ENCODE data around the gene ACOT13.
"Not testable (repeated sequence)": the region's sequence is repeated elsewhere in the genome, so short reads cannot be mapped to it uniquely, and the experiment has no call there.

The ACOT13 gene

DNA sequence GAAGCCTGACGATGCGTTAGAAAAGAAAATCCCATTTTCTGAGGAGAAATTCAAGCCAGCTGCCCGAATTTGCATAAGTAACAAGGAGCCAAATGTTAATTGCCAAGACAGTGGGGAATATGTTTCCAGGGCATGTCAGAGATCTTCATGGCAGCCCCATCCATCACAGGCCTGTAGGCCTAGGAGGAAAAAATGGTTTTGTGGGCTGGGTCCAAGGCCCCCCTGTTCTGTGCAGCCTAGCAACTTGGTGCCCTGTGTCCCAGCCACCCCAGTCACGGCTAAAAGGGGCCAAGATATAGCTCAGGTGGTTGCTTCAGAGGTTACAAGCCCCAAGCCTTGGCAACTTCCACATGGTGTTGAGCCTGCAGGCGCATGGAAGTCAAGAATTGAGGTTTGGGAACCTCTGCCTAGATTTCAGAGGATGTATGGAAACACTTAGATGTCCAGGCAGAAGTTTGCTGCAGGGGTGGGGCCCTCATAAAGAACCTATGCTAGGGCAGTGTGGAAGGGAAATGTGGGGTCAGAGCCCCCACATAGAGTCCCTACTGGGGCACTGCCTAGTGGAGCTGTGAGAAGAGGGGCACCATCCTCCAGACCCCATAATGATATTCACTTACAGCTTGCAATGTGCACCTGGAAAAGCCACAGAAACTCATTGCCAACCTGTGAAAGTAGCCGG, 64.7 kb downstream of the ACOT13 start:
- not testable (repeated sequence) for DNase-seq

DNA sequence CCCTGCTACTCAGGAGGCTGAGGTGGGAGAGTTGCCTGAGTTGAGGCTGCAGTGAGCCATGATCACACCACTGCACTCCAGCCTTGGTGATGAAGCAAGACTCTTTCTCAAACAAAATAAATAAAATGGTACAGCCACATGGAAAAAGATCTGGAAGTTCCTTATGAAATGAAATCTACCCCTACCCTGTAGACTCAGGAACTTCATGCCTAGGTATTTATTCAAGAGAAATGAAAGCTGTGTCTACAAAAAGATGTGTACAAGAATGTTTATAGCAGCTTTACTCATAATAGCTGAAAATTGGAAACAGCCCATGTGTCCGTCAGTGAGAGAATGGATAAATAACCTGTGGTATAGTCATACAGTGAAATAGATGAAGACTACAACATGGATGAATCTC, 67.3 kb downstream of the ACOT13 start:
- no peak for DNase-seq

DNA sequence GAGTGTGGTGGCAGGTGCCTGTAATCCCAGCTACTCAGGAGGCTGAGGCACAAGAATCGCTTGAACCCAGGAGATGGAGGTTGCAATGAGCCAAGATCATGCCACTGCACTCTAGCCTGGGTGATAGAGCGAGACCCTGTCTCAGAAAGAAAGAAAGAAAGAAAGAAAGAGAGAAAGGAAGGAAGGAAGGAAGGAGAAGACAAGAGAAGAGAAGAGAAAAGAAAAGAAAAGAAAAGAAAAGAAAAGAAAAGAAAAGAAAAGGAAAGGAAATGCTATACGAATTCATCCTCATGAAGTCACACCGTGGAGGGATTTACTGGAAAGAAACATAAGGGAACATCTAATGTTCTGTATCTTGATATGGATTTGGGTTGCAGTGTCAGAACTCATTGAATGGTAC, 67.8 kb downstream of the ACOT13 start:
- not testable (repeated sequence) for DNase-seq

DNA sequence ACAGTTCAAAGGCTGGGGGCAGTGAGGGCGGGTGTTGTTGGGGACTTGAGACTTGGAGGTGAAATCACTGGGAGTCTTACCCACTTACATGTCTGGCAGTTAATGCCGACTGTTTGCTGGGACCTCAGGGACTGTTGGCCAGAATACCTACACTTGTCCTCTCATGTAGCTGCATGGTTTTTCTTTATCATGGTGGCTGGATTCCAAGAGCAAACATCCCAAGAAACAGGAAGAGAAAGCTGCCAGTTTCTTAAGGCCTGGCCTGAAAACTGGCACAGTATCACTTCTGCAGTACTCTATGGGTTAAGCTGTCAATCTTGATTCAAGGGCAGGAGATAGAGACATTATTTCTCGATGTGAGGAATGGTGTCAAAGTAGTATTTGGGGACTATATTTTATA, 71.9 kb downstream of the ACOT13 start:
- DNase-seq, result no peak

DNA sequence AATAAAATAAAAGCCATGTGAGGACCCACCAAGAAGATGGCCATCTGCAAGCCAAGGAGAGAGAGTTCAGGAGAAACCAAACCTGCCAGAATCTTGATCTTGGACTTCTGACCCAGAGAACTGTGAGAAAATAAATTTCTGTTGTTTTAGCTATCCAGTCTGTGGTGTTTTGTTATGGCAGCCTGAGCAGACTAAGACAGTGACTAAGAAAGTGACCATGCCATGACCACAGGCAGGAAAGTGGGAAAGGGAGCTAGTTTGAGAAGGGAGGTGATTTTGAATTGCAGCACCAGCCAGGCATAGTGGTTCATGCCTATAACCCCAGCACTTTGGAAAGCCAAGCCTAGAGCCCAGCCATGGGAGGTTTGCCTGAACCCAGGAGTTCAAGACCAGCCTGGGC, 74.0 kb downstream of the ACOT13 start:
- DNase-seq, result no peak

DNA sequence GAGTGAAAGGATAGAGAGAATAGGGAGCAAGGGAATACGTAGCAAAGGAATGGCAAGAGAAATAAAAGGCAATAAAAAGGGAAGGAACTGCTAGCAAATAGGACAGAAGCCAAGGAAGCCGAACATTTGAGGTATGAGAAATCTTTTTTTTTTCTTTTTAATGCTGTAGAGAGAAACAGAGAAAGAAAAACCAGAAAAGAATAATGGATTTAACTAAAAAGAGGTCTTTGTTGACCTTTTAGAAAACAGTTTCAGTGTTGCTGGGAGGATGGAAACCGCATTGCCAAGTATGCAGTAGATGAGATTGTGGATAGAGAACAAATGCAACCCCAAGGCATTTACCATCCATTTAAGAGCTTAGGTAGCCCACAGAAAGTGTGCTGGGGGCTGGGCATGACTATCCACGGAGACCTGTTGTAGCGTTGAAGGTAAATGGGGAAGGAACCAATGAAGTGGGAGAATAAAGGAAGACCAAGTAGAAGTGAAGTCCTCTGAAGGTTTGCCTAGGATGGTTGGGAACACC, 75.4 kb downstream of the ACOT13 start:
- DNase-seq, result no peak

DNA sequence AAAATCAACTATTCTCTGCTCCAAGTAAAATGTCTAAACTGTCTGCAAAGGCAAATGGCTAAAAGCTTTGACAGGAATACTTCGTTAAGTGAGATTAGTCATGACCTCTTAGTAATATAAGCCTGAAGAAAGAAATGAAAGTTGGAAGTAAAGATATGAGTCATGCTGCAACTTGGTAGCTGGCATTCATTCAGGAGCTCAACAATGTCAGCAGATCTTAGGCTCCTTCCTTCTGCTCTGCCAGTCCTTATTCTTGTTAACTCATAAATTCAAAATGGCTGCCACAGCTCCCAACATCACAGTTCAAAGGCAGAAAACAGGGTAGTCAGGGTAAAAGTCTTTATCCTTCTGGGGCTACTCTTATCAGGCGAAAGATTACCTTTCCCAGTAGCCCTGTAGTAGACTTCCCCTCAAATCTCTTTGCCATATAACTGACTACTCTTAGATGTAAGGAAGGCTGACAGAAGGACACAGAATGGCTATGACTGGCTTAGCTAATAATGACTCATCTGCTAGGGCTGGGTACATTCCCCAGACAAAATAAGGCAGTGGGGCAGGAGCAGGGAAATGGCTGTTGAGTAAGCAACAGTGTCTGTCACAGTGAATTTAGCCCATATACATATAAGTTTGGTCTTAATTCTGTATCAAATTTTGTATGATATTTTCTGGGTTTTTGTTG, 76.5 kb downstream of the ACOT13 start:
- DNase-seq, result no peak

DNA sequence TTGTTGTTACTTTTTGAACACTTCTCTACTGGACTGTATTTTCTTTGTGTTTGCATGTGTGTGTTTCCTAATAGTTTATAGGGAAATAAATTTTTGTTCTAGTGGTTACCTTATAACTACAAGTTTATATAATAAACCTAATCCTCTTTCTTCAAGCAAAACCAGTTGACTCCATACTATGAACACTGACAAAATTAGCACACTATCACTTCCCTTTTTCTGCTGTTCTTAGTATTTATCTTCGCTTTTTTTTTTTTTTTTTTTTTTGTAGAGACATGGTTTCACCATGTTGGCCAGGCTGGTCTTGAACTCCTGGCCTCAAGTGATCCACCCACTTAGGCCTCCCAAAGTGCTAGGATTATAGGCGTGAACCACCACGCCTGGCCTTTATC, 77.1 kb downstream of the ACOT13 start:
- no peak for DNase-seq

DNA sequence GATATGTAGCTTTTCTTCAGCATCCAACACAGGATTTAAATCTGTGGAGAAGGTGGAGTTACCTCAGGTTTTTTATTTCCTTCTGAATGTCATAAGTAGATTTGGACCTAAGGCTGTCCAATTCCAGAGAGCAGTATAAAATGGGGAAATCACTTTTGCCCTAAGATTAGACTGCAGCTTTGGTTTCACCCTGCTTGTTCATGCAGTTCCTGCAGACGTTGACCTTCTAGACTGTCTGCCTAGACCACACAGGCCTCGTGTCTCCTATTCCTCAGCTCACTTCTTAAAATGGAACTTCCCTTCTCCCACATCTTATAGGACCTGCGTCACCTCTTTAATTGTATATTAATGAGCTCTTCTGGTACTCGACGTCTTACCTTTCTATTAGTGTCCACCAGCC, 78.0 kb downstream of the ACOT13 start:
- DNase-seq, result no peak

DNA sequence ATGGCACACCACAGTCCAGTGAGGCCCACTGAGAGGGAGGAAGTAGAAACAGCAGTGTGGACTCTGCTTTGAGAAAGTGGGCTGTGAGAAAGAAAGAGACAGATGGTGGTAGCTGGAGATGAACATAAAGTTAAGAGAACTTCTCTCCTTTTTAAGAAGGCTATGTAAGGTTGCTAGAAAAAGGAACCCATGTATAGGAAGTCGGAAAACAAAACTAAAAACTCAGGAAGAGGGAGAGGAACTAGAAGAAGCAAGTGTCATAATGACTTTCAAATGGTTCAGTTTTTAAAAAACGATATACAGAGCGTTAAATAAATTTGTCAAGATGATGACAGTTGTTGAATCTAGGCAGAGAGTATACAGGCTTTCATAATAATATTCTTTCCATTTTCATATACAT, 82.4 kb downstream of the ACOT13 start:
- no peak for DNase-seq

DNA sequence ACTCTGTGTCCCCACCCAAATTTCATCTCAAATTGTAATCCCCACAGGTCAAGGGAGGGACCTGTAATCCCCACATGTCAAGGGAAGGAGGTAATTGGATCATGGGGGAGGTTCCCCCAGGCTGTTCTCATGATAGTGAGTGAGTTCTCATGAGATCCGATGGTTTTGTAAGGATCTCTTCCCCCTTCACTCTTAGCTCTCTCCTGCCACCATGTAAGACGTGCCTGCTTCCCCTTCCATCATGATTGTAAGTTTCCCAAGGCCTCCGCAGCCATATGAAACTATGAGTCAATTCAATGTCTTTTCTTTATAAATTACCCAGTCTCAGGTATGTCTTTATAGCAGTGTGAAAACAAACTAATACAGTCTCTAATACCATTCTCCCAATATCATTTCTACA, 84.0 kb downstream of the ACOT13 start:
- DNase-seq, result not testable (repeated sequence)

DNA sequence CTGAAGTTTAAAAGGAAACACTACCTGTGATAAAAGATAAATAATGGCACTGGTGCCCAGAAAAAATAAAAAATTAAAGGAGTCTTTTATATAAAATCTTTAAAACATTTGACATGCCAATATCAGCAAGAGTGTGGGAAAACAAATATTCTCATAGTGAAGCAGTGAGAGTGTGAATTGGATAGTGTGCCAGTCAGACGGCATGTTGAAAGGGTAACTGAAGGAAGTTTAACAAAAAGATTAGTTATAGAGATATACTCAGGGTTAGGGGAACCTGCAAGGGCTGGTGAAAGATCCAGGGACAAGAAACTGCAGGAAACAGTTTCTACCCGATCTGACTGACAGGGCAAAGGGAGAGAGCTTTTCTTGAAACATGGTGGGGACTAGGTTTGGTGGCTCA, 85.6 kb downstream of the ACOT13 start:
- no peak for DNase-seq

DNA sequence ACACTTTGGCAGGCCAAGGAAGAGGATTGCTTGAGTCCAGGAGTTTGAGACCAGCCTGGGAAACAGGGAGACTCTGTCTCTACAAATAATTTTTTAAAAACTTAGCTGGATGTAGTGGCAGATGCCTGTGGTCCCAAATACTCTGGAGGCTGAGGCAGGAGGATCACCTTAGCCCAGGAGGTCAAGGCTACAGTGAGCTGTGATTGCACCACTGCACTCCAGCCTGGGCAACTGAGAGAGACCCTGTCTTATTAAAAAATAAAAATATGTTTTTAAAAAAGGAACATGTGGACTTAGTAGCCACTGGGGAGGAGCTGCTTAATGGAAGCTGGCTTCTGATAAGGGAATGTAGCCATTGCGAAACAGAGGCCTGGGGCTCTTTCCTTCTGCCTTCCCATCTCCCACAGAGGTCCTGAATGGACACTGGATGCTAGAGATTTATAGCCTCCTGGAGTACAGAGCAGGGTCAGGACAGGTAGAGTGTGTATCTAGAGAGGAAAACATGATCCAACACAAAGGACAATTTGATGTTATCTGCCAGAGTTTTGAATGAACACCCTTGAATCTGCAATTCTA, 86.1 kb downstream of the ACOT13 start:
- no peak for DNase-seq

DNA sequence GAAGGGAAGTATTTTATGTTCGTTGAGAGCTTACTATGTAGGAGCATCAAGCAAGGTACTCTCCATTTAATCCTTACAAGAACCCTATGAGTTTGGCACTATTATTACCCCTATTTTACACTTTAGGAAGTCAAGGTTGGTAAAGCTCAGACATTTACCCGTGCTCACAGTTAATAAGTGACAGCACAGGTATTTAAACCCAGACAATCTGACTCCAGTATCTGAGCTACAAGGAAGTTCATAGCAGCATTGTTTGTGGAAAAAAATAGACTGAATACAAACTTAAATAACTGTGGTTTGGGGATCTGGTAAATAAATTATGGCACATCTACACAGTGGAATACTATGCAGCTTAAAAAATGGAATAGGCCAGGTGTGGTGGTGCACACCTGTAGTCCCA, 86.7 kb downstream of the ACOT13 start:
- DNase-seq, result no peak

DNA sequence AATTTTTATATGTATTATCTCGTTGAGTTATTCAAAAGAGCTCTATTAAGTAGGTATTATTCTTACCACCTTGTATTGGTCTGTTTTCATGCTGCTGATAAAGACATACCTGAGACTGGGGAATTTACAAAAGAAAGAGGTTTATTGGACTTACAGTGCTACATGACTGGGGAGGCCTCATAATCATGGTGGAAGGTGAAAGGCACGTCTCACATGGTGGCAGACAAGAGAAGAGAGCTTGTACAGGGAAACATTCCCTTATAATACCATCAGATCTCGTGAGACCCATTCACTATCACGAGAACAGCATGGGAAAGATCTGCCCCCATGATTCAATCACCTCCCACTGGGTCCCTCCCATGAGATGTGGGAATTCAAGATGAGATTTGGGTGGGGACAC, 87.5 kb downstream of the ACOT13 start:
- not testable (repeated sequence) for DNase-seq
